HepG2 (cell line): ENCODE measurements around the gene DHRS1. TPM values are rescaled to one million over a fixed set of nuclear protein-coding genes. Genes with fewer than 3 reads are reported as not detected.

Experiments used
- AKAP8 ChIP-seq: sonication (generic); formaldehyde crosslinking; IDR thresholded peaks from 2 replicates; pipeline ENCODE4 v1.5.1; 2020; ENCODE audit warnings: mild to moderate bottlenecking, missing genetic modification reagents
- ASH2L ChIP-seq: fragments of 300-600, 200-600 bp; sonication (generic); IDR thresholded peaks from 2 replicates; pipeline ENCODE4 v1.7.0; 2017; ENCODE audit warnings: low read depth, mild to moderate bottlenecking, moderate library complexity, mixed read lengths, low read length; ENCODE audit not compliant: insufficient read length
- ATRX ChIP-seq: sonication (generic); formaldehyde crosslinking; IDR thresholded peaks from 2 replicates; pipeline ENCODE4 v1.4.0; 2020; ENCODE audit warnings: missing genetic modification reagents, borderline replicate concordance
- CBX2 ChIP-seq, 2 experiments: fragments of 200-600 bp in 1 of 2; sonication (generic); formaldehyde crosslinking in 1 of 2; IDR thresholded peaks; 2 replicates each; pipeline versions ENCODE4 v1.7.0 to v1.8.1; 2018 to 2022; ENCODE audit warnings: low read depth in 2 of 2, low read length in 1 of 2, mild to moderate bottlenecking in 1 of 2, missing genetic modification reagents in 1 of 2
- CCDC6 ChIP-seq: sonication (generic); formaldehyde crosslinking; IDR thresholded peaks from 2 replicates; pipeline ENCODE4 v1.8.1; 2022; ENCODE audit warnings: mild to moderate bottlenecking, missing genetic modification reagents, moderate library complexity
- FOXA3 ChIP-seq: IDR thresholded peaks from 2 replicates; pipeline ENCODE4 v1.6.1; 2016; ENCODE audit warnings: missing genetic modification reagents, missing compliant biosample characterization
- HNF4G ChIP-seq, 2 experiments: sonication (generic) in 1 of 2; formaldehyde crosslinking in 1 of 2; IDR thresholded peaks; 2 replicates each; pipeline versions ENCODE4 v1.4.0 to v1.6.1; 2011 to 2020; ENCODE audit warnings: borderline replicate concordance in 2 of 2, low read depth in 2 of 2, mild to moderate bottlenecking in 2 of 2, low read length in 1 of 2, missing genetic modification reagents in 1 of 2, moderate library complexity in 1 of 2
- PHB2 ChIP-seq: fragments of 450-650 bp; IDR thresholded peaks from 2 replicates; pipeline ENCODE4 v1.6.1; 2018; ENCODE audit not compliant: partially characterized antibody
- RXRA ChIP-seq: sonication (generic); formaldehyde crosslinking; IDR thresholded peaks from 2 replicates; pipeline ENCODE4 v1.5.1; 2020; ENCODE audit warnings: missing genetic modification reagents
- ZNF75D ChIP-seq: sonication (generic); formaldehyde crosslinking; IDR thresholded peaks from 2 replicates; pipeline ENCODE4 v1.8.1; 2023; ENCODE audit warnings: missing genetic modification reagents, mild to moderate bottlenecking, borderline replicate concordance
- ZSCAN30 ChIP-seq: sonication (generic); formaldehyde crosslinking; IDR thresholded peaks from 2 replicates; pipeline ENCODE4 v1.5.0; 2020; ENCODE audit warnings: mild to moderate bottlenecking, missing genetic modification reagents
- polyA plus RNA-seq, 8 experiments: library from polyadenylated mRNA; depleted of rRNA in 3 of 8; stranded (reverse) in 7 of 8; unstranded in 1 of 8; fragments of >200 nt; fragmentation: Illumina TruSeq in 4 of 8; extraction: Trizol in 4 of 8; gene quantifications; 2 replicates each; pipeline versions ENCODE4 v1.2.1 to v1.2.3, GENCODE V29; 2011 to 2016; ENCODE audit warnings: low read depth in 4 of 8, missing spikeins in 1 of 8, mixed read lengths in 1 of 8; ENCODE audit not compliant: insufficient read depth in 1 of 8
- total RNA-seq, 5 experiments: library from RNA; depleted of rRNA; stranded (reverse); fragments of >200 nt; fragmentation: Illumina TruSeq; extraction: Trizol; gene quantifications; 2 replicates each; pipeline ENCODE4 v1.2.3, GENCODE V29; 2016; ENCODE audit warnings: low read depth in 1 of 5
- TF ChIP-seq, protein P1 (sequence below): sonication (generic); formaldehyde crosslinking; IDR thresholded peaks from 2 replicates; pipeline ENCODE4 v1.4.0; 2020; ENCODE audit warnings: missing genetic modification reagents, mild to moderate bottlenecking, borderline replicate concordance
- TF ChIP-seq, protein P2 (sequence below): sonication (generic); formaldehyde crosslinking; IDR thresholded peaks from 2 replicates; pipeline ENCODE4 v1.4.0; 2020; ENCODE audit warnings: missing genetic modification reagents, borderline replicate concordance
- TF ChIP-seq, protein P3 (sequence below): sonication (generic); formaldehyde crosslinking; IDR thresholded peaks from 2 replicates; pipeline ENCODE4 v1.5.1; 2020; ENCODE audit warnings: mild to moderate bottlenecking, missing genetic modification reagents
- TF ChIP-seq, protein P4 (sequence below): sonication (generic); formaldehyde crosslinking; conservative IDR thresholded peaks from 2 replicates; pipeline ENCODE4 v1.4.0; 2020; ENCODE audit warnings: missing genetic modification reagents

The DHRS1 gene
- total and polyA plus RNA-seq, 2 of the 13 experiments (the other 11 are each of a cell fraction or from before 2014, with no cell fraction given), result 49.8 to 60.8 TPM

DNA sequence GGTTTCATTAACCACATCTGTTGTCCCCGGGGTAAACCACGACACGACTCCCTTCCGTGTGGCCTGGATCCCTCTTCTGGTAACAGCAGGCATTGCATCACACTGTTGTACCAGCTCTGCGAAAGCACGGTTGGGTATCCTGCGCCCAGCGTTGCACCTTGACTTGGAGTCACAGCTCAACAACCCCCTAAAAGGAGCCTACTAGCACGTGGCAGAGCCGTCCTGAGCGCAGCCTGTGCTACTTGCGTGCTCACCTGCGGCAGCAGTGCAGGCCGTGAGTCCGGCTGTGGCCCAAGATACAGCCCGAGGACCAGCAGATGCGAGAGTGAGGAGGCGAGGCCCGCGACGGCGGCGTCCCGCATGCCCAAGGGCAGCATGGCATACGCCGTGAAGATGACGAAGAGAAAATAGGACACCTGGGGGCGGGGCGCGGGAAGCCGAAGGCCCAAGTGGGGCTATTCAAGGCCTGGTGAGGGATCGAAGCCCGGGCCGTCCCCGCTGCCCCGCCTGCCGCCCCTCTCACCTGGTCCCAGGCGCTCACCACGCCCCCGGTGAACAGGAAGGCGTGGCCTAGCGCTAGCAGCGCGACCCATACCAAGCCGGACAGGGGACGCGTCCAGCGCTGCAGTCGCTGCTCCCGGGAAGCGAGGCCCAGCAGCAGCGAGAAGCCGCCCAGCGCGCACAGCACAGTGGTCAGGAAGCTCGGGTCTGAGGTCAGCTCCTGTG, 32.9 kb upstream of the DHRS1 start (continued):
- TF ChIP-seq, protein P1, sequence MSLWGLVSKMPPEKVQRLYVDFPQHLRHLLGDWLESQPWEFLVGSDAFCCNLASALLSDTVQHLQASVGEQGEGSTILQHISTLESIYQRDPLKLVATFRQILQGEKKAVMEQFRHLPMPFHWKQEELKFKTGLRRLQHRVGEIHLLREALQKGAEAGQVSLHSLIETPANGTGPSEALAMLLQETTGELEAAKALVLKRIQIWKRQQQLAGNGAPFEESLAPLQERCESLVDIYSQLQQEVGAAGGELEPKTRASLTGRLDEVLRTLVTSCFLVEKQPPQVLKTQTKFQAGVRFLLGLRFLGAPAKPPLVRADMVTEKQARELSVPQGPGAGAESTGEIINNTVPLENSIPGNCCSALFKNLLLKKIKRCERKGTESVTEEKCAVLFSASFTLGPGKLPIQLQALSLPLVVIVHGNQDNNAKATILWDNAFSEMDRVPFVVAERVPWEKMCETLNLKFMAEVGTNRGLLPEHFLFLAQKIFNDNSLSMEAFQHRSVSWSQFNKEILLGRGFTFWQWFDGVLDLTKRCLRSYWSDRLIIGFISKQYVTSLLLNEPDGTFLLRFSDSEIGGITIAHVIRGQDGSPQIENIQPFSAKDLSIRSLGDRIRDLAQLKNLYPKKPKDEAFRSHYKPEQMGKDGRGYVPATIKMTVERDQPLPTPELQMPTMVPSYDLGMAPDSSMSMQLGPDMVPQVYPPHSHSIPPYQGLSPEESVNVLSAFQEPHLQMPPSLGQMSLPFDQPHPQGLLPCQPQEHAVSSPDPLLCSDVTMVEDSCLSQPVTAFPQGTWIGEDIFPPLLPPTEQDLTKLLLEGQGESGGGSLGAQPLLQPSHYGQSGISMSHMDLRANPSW, result no peak
- TF ChIP-seq RXRA (peak; percentile 44), ATRX (CRISPR knock-in tag) (no peak), ZSCAN30 (no peak), CBX2 (IDR thresholded peaks at IDR 0.05; ENCODE audit: low read depth, low read length) (no peak; the same call in 1 of the 2 replicates), CBX2 (CRISPR knock-in tag; IDR thresholded peaks at IDR 0.05; ENCODE audit: low read depth) (no peak; the same call in 1 of the 2 replicates), ZNF75D (CRISPR knock-in tag) (no peak; the same call in 1 of the 2 replicates), ASH2L (peak; percentile 89), AKAP8 (CRISPR knock-in tag) (peak; percentile 81), HNF4G (IDR thresholded peaks at IDR 0.05; ENCODE audit: borderline replicate concordance, low read depth, low read length) (no peak), HNF4G (CRISPR knock-in tag; IDR thresholded peaks at IDR 0.05; ENCODE audit: borderline replicate concordance, low read depth) (peak; percentile 71; the same call in 1 of the 2 replicates), CCDC6 (CRISPR knock-in tag) (peak; percentile 90), PHB2 (no peak), FOXA3 (CRISPR knock-in tag) (peak; percentile 57; the same call in 1 of the 2 replicates)
- TF ChIP-seq, protein P2, sequence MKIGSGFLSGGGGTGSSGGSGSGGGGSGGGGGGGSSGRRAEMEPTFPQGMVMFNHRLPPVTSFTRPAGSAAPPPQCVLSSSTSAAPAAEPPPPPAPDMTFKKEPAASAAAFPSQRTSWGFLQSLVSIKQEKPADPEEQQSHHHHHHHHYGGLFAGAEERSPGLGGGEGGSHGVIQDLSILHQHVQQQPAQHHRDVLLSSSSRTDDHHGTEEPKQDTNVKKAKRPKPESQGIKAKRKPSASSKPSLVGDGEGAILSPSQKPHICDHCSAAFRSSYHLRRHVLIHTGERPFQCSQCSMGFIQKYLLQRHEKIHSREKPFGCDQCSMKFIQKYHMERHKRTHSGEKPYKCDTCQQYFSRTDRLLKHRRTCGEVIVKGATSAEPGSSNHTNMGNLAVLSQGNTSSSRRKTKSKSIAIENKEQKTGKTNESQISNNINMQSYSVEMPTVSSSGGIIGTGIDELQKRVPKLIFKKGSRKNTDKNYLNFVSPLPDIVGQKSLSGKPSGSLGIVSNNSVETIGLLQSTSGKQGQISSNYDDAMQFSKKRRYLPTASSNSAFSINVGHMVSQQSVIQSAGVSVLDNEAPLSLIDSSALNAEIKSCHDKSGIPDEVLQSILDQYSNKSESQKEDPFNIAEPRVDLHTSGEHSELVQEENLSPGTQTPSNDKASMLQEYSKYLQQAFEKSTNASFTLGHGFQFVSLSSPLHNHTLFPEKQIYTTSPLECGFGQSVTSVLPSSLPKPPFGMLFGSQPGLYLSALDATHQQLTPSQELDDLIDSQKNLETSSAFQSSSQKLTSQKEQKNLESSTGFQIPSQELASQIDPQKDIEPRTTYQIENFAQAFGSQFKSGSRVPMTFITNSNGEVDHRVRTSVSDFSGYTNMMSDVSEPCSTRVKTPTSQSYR (CRISPR knock-in tag), result peak; percentile 55
- TF ChIP-seq, protein P3, sequence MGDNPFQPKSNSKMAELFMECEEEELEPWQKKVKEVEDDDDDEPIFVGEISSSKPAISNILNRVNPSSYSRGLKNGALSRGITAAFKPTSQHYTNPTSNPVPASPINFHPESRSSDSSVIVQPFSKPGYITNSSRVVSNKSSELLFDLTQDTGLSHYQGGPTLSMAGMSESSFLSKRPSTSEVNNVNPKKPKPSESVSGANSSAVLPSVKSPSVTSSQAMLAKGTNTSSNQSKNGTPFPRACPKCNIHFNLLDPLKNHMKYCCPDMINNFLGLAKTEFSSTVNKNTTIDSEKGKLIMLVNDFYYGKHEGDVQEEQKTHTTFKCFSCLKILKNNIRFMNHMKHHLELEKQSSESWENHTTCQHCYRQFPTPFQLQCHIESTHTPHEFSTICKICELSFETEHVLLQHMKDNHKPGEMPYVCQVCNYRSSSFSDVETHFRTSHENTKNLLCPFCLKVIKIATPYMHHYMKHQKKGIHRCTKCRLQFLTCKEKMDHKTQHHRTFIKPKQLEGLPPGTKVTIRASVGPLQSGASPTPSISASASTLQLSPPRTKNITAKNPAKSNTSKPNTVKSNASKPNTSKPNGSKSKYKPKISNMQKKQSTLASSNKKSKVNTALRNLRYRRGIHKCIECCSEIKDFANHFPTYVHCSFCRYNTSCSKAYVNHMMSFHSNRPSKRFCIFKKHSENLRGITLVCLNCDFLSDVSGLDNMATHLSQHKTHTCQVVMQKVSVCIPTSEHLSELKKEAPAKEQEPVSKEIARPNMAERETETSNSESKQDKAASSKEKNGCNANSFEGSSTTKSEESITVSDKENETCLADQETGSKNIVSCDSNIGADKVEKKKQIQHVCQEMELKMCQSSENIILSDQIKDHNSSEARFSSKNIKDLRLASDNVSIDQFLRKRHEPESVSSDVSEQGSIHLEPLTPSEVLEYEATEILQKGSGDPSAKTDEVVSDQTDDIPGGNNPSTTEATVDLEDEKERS (CRISPR knock-in tag), result peak; percentile 93; the same call in 1 of the 2 replicates
- TF ChIP-seq, protein P4, sequence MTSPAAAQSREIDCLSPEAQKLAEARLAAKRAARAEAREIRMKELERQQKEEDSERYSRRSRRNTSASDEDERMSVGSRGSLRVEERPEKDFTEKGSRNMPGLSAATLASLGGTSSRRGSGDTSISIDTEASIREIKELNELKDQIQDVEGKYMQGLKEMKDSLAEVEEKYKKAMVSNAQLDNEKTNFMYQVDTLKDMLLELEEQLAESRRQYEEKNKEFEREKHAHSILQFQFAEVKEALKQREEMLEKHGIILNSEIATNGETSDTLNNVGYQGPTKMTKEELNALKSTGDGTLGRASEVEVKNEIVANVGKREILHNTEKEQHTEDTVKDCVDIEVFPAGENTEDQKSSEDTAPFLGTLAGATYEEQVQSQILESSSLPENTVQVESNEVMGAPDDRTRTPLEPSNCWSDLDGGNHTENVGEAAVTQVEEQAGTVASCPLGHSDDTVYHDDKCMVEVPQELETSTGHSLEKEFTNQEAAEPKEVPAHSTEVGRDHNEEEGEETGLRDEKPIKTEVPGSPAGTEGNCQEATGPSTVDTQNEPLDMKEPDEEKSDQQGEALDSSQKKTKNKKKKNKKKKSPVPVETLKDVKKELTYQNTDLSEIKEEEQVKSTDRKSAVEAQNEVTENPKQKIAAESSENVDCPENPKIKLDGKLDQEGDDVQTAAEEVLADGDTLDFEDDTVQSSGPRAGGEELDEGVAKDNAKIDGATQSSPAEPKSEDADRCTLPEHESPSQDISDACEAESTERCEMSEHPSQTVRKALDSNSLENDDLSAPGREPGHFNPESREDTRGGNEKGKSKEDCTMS (CRISPR knock-in tag), result no peak
